ENCODE results near the gene FARS2.
"Not testable (repeated sequence)": the region's sequence is repeated elsewhere in the genome, so short reads cannot be mapped to it uniquely, and the experiment has no call there.

The FARS2 gene

DNA sequence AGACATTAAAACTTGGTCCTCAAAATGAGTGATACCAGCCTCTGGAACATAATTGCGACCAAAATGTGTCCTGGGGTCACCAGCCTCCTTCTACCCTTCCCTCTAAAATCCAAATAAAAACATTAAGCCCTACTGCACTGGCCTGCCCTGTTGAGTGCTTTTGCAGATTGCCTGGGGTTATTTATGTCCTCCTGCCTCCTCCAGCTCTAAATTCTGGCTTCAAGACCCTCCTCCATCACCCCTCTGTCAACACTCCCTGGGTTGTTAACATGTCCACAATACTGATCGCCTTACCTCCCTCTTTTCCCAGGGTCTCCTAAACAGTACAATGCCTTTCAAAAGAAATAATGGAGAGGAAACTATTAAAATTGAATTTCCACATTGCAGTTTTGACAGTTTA lies 418.0 kb downstream of the FARS2 start:
- DNase-seq (ENCODE audit: low read depth, low spot score), result no peak
- in situ Hi-C loops (cut with HindIII; ENCODE audit: low sequenced_read_pairs), result no loop called here
- H3K4me3 ChIP-seq (ENCODE audit: low read depth, low read length), result no peak overlapping the region
- TF ChIP-seq, protein P1, sequence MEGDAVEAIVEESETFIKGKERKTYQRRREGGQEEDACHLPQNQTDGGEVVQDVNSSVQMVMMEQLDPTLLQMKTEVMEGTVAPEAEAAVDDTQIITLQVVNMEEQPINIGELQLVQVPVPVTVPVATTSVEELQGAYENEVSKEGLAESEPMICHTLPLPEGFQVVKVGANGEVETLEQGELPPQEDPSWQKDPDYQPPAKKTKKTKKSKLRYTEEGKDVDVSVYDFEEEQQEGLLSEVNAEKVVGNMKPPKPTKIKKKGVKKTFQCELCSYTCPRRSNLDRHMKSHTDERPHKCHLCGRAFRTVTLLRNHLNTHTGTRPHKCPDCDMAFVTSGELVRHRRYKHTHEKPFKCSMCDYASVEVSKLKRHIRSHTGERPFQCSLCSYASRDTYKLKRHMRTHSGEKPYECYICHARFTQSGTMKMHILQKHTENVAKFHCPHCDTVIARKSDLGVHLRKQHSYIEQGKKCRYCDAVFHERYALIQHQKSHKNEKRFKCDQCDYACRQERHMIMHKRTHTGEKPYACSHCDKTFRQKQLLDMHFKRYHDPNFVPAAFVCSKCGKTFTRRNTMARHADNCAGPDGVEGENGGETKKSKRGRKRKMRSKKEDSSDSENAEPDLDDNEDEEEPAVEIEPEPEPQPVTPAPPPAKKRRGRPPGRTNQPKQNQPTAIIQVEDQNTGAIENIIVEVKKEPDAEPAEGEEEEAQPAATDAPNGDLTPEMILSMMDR (IDR thresholded peaks at IDR 0.05; ENCODE audit: low read depth, low read length), result no peak

DNA sequence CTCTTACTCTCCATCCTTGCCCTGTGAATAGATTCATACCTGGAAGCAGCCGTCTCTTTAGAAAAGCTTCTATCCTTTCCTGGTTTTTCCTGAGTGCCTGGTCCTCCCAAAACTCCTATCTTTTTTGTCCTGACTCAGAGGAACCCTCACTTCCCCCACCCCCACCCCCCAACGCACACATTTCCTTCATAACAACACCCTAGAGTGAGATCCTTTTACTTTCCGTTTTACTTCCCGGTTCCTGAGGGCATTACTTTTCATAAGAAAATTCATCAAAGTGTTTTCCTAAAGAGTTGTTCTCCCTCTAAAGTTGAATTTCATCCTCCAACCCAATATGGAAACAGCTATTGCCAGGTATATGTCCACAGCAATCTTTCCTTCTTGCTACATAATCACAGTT lies 418.4 kb downstream of the FARS2 start:
- TF ChIP-seq, protein P1 (IDR thresholded peaks at IDR 0.05; ENCODE audit: low read depth, low read length), result no peak
- no peak for DNase-seq (ENCODE audit: low read depth, low spot score)
- H3K4me3 ChIP-seq (ENCODE audit: low read depth, low read length), result no peak overlapping the region
- in situ Hi-C loops (cut with HindIII; ENCODE audit: low sequenced_read_pairs), result no loop called here

DNA sequence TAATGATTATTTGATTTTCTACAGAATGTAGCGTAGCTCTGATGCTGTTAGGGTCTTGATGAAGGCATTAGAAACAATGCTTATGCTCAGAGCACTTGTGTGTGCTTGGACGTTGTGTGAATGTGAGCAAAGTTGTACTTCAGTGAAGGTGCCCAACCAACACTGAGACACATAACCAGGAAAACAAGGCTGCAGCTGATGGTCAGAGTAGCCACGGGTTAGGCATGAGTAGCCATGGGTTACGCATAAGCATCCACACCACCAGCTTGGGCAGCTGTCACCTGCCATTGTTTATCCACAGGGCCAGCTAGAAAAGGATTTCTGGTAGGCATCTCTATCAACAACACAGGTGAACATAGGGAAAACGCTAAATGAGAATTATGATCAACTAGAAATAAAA lies 418.8 kb downstream of the FARS2 start:
- TF ChIP-seq, protein P1 (IDR thresholded peaks at IDR 0.05; ENCODE audit: low read depth, low read length), result no peak
- no peak for DNase-seq (ENCODE audit: low read depth, low spot score)
- no peak overlapping the region for H3K4me3 ChIP-seq (ENCODE audit: low read depth, low read length)
- in situ Hi-C loops (cut with HindIII; ENCODE audit: low sequenced_read_pairs), result no loop called here

DNA sequence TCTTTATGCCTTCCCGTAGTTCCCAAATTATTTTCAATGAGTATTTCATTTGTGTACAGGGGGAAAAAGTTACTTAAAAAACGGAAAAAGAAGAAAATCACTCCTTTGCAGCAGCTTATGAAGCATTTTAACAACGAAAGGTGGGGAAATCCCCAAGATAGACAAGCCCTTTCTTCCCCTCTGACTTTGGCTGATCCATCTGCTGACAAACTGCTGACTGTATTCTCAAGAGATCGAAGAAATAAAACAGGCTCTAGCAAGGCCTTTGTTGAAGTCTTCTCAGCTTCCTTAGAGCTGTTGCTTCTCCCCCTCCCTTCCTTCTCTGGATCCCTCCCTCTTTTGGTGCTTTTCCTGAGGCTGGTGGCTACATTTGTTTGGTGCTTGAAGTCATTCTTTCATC lies 420.2 kb downstream of the FARS2 start:
- no peak for DNase-seq (ENCODE audit: low read depth, low spot score)
- in situ Hi-C loops (cut with HindIII; ENCODE audit: low sequenced_read_pairs), result no loop called here
- H3K4me3 ChIP-seq (ENCODE audit: low read depth, low read length), result no peak overlapping the region
- TF ChIP-seq, protein P1 (IDR thresholded peaks at IDR 0.05; ENCODE audit: low read depth, low read length), result no peak

DNA sequence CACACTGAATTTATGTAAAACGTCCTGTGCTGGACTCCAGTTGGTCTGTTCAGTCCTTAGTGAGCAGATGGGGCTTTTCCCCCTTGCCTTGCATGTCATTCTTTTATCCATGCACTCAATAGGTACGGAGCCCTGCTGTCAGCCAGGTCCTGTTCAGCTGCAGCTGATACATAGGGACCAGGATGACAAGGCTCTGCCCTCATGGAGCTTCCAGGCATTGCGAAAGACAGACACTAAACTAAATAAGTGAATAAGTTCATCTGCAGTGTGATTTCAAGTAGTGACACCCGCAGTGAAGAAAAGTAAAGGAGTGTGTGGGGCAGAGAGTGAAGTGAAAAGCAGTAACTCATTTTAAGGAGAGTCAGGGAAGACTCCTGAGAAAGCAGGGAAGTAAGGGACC lies 421.2 kb downstream of the FARS2 start:
- no peak for DNase-seq (ENCODE audit: low read depth, low spot score)

DNA sequence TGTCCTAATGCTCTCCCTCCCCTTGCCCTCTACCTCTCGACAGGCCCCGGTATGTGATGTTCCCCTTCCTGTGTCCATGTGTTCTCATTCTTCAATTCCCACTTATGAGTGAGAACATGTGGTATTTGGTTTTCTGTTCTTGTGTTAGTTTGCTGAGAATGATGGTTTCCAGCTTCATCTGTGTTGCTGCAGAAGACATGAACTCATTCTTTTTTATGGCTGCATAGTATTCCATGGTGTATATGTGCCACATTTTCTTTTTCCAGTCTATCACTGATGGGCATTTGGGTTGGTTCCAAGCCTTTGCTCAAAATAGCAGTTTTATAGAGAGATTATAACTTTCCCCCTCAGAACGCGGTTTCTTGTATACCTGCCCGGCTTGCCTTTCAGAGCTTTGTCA lies 422.4 kb downstream of the FARS2 start:
- H3K4me3 ChIP-seq (ENCODE audit: low read depth, low read length); in situ Hi-C loops (cut with HindIII; ENCODE audit: low sequenced_read_pairs); DNase-seq (ENCODE audit: low read depth, low spot score): not testable (repeated sequence)

More for the DNA sequence above, 421.2 kb downstream of the FARS2 start:
- in situ Hi-C loops (cut with HindIII; ENCODE audit: low sequenced_read_pairs), result no loop called here
- no peak overlapping the region for H3K4me3 ChIP-seq (ENCODE audit: low read depth, low read length)
- TF ChIP-seq, protein P1 (IDR thresholded peaks at IDR 0.05; ENCODE audit: low read depth, low read length), result no peak

DNA sequence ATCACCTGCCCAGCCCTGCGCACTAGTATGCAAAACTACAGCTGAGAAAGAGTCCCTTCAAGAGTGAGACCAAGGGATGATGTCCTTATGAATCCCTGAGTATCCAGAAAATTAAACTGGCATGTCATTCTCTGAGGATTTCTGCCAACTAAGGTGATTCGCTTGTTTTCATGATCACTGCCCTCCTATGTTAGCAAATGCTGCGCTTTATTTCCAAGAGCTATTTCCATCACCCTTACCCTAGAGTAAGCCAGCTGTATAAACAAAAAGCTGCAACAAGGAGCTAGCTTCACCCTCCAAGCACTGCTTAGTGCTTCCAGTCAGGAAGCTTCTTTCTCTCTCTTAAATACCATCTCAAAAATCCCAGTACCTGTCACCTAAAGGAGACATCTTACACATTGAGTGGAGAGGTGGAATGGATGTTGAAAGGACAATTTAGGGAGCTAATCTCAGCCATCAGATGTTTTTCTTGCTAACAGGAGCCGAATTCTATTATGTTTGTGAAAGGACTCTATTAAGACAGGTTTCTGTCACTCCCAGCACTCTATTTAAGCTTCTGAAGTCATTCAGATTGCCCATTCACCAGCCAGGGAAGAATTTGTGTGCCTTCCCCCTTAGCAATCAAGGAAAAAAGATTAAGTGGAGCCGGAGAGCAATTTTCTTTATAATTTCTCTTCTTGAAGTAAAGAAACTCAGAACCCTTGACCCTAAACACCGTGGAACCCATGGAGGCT lies 423.2 kb downstream of the FARS2 start:
- in situ Hi-C loops (cut with HindIII; ENCODE audit: low sequenced_read_pairs), result no loop called here
- H3K4me3 ChIP-seq (ENCODE audit: low read depth, low read length), result no peak overlapping the region
- peak; percentile 72 for DNase-seq (ENCODE audit: low read depth, low spot score)
- TF ChIP-seq, protein P1 (IDR thresholded peaks at IDR 0.05; ENCODE audit: low read depth, low read length), result no peak

Measured in astrocyte of the spinal cord (primary cell).